ENCODE measurements around the gene UBLCP1.

GRCh38 chr5:159223469-159223868 is 39.6 kb upstream of the UBLCP1 start:
- TF ChIP-seq ZNF266 (tag by site-specific recombination; IDR thresholded peaks at IDR 0.05; ENCODE audit: low read depth): no peak
- TF ChIP-seq REST (tag by site-specific recombination; IDR thresholded peaks at IDR 0.05): no peak
- no peak for TF ChIP-seq ZNF518A (tag by site-specific recombination; conservative IDR thresholded peaks at IDR 0.05; ENCODE audit: low read depth)
- TF ChIP-seq ZNF138 (tag by site-specific recombination; IDR thresholded peaks at IDR 0.05; ENCODE audit: borderline replicate concordance): no peak
- TF ChIP-seq ZNF580 (tag by site-specific recombination; IDR thresholded peaks at IDR 0.05): no peak
- TF ChIP-seq ZNF521 (tag by site-specific recombination; IDR thresholded peaks at IDR 0.05): no peak
- no peak for TF ChIP-seq ZBTB1 (tag by site-specific recombination; IDR thresholded peaks at IDR 0.05)
- TF ChIP-seq YY1 (tag by site-specific recombination; IDR thresholded peaks at IDR 0.05): no peak
